MM.1S (cell line): ENCODE results near the gene PCNT.

Experiments
- DNase-seq: peaks from one replicate; pipeline ENCODE4 v3.0.0-alpha.2; 2015
- H2AFZ ChIP-seq: fragments of 300-600 bp; sonication (generic); 2 replicates; pipeline ENCODE4 v1.6.0; 2016; ENCODE audit warnings: antibody characterized with exemption, low read length
- H3F3A ChIP-seq: fragments of 300-600 bp; sonication (generic); 2 replicates; pipeline ENCODE4 v1.6.1; 2016; ENCODE audit warnings: mild to moderate bottlenecking, antibody characterized with exemption, low read length, moderate library complexity, mixed read lengths; ENCODE audit not compliant: insufficient read depth
- H3K27ac ChIP-seq: fragments of 300-600 bp; sonication (generic); 2 replicates; pipeline ENCODE4 v1.5.1; 2016; ENCODE audit warnings: mild to moderate bottlenecking, low read length
- H3K27me3 ChIP-seq: fragments of 300-600 bp; sonication (generic); replicated peaks from 2 replicates; pipeline ENCODE4 v1.6.0; 2016; ENCODE audit warnings: low read length; ENCODE audit not compliant: insufficient read depth
- H3K36me3 ChIP-seq: fragments of 300-600 bp; sonication (generic); replicated peaks from 2 replicates; pipeline ENCODE4 v1.6.1; 2016; ENCODE audit warnings: mild to moderate bottlenecking, low read length, mixed read lengths; ENCODE audit not compliant: insufficient read depth
- H3K4me1 ChIP-seq: fragments of 300-600 bp; sonication (generic); 2 replicates; pipeline ENCODE4 v1.6.1; 2016; ENCODE audit warnings: low read length, mixed read lengths
- H3K4me2 ChIP-seq: fragments of 300-600 bp; sonication (generic); 2 replicates; pipeline ENCODE4 v1.6.0; 2016; ENCODE audit warnings: low read depth, low read length
- H3K4me3 ChIP-seq: fragments of 300-600 bp; sonication (generic); 2 replicates; pipeline ENCODE4 v1.5.1; 2016; ENCODE audit warnings: low read length, mixed read lengths
- H3K79me2 ChIP-seq: fragments of 300-600 bp; sonication (generic); 2 replicates; pipeline ENCODE4 v1.6.1; 2016; ENCODE audit warnings: mixed run types, low read length, mixed read lengths
- H3K9ac ChIP-seq: fragments of 300-600 bp; sonication (generic); 2 replicates; pipeline ENCODE4 v1.6.1; 2016; ENCODE audit warnings: low read length, mixed read lengths
- H3K9me2 ChIP-seq: fragments of 300-600 bp; sonication (generic); replicated peaks from 2 replicates; pipeline ENCODE4 v1.6.1; 2016; ENCODE audit warnings: mild to moderate bottlenecking, low read length, mixed read lengths; ENCODE audit not compliant: insufficient read depth
- H3K9me3 ChIP-seq: fragments of 300-600 bp; sonication (generic); replicated peaks from 2 replicates; pipeline ENCODE4 v1.6.1; 2016; ENCODE audit warnings: mild to moderate bottlenecking, low read length, mixed read lengths; ENCODE audit not compliant: insufficient read depth
- H4K20me1 ChIP-seq: fragments of 300-600 bp; sonication (generic); 2 replicates; pipeline ENCODE4 v1.6.1; 2016; ENCODE audit warnings: mild to moderate bottlenecking, low read length, moderate library complexity, mixed read lengths; ENCODE audit not compliant: insufficient read depth
- EZH2 ChIP-seq: fragments of 300-600 bp; sonication (generic); optimal IDR thresholded peaks from 2 replicates; pipeline ENCODE3; 2017; ENCODE audit warnings: low read depth, mild to moderate bottlenecking, antibody characterized with exemption, low read length, mixed read lengths
- EZH2phosphoT487 ChIP-seq: fragments of 300-600 bp; sonication (generic); IDR thresholded peaks from 2 replicates; pipeline ENCODE4 v1.6.1; 2018; ENCODE audit warnings: antibody characterized with exemption, low read length
- TF ChIP-seq, protein P1 (sequence below): fragments of 300-600 bp; sonication (generic); IDR thresholded peaks from 2 replicates; pipeline ENCODE4 v1.5.1; 2016; ENCODE audit warnings: antibody characterized with exemption, low read length, mixed read lengths

The PCNT gene, protein sequence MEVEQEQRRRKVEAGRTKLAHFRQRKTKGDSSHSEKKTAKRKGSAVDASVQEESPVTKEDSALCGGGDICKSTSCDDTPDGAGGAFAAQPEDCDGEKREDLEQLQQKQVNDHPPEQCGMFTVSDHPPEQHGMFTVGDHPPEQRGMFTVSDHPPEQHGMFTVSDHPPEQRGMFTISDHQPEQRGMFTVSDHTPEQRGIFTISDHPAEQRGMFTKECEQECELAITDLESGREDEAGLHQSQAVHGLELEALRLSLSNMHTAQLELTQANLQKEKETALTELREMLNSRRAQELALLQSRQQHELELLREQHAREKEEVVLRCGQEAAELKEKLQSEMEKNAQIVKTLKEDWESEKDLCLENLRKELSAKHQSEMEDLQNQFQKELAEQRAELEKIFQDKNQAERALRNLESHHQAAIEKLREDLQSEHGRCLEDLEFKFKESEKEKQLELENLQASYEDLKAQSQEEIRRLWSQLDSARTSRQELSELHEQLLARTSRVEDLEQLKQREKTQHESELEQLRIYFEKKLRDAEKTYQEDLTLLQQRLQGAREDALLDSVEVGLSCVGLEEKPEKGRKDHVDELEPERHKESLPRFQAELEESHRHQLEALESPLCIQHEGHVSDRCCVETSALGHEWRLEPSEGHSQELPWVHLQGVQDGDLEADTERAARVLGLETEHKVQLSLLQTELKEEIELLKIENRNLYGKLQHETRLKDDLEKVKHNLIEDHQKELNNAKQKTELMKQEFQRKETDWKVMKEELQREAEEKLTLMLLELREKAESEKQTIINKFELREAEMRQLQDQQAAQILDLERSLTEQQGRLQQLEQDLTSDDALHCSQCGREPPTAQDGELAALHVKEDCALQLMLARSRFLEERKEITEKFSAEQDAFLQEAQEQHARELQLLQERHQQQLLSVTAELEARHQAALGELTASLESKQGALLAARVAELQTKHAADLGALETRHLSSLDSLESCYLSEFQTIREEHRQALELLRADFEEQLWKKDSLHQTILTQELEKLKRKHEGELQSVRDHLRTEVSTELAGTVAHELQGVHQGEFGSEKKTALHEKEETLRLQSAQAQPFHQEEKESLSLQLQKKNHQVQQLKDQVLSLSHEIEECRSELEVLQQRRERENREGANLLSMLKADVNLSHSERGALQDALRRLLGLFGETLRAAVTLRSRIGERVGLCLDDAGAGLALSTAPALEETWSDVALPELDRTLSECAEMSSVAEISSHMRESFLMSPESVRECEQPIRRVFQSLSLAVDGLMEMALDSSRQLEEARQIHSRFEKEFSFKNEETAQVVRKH (N-terminal part only)

DNA sequence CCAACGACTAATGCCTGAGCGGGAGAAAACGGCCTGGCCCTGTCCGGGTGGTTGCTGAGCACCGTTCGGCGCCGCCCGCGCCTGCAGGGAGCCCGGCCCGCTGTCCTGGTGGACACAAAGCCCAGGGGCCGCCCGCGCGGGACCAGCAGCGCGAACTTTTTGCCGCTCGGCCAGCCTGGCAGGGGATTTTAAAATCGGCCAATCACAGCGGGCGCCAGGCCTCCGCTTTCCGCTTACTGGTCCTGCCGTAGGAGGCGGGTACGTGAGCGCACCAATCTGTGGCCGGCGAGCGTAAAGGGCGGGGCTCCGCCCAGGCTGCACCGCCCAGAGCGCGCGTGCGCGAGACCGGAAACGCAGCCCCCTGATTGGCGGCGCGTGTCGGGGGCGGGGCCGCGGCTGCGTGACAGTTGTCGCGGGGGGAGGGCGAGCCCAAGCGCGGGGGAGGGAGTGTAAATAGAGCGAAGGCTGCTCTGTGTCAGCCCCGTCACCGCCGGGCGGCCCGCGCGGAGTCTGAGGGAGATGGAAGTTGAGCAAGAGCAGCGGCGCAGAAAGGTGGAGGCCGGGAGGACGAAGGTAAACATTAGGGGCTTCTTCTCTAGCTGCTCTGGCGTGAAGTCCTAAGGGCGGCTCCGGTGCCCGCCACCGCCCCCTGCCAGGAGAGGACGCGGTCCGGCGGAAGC, at the start of gene PCNT, which contains the start of gene C21orf58:
Gene PCNT, plus strand, starts transcription at position 447 of the 680 bp plus-strand sequence. Its CDS starts 73 bp downstream, at position 520.
Gene C21orf58, minus strand, starts transcription at position 161 of the 680 bp plus-strand sequence. CDS start 1,132 bp downstream, outside the sequence.
- Histone ChIP-seq H3K9me2 (no peaks in the 10 kb centered on the region), H4K20me1 (no peaks in the 10 kb centered on the region), H2AFZ (peak within 1 kb of the TSS; percentile 88), H3K27ac (peak within 1 kb of the TSS; percentile 93), H3K36me3 (0 out of 2 replicates have a peak, but pooled peaks cover 4% of the 10 kb centered on the region), H3K79me2 (peaks cover 71% of the 10 kb centered on the region), H3K9me3 (no peaks in the 10 kb centered on the region), H3F3A (peaks cover 29% of the 10 kb centered on the region), H3K4me1 (peaks cover 18% of the 10 kb centered on the region), H3K4me2 (peak within 1 kb of the TSS; percentile 97), H3K27me3 (no peaks in the 10 kb centered on the region), H3K4me3 (peak within 1 kb of the TSS; percentile 98), H3K9ac (peak within 1 kb of the TSS; percentile 91)
- peak; percentile 100 for DNase-seq
- TF ChIP-seq EZH2phosphoT487: no peak
- no peak for TF ChIP-seq EZH2
- TF ChIP-seq, protein P1, sequence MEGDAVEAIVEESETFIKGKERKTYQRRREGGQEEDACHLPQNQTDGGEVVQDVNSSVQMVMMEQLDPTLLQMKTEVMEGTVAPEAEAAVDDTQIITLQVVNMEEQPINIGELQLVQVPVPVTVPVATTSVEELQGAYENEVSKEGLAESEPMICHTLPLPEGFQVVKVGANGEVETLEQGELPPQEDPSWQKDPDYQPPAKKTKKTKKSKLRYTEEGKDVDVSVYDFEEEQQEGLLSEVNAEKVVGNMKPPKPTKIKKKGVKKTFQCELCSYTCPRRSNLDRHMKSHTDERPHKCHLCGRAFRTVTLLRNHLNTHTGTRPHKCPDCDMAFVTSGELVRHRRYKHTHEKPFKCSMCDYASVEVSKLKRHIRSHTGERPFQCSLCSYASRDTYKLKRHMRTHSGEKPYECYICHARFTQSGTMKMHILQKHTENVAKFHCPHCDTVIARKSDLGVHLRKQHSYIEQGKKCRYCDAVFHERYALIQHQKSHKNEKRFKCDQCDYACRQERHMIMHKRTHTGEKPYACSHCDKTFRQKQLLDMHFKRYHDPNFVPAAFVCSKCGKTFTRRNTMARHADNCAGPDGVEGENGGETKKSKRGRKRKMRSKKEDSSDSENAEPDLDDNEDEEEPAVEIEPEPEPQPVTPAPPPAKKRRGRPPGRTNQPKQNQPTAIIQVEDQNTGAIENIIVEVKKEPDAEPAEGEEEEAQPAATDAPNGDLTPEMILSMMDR: no peak

DNA sequence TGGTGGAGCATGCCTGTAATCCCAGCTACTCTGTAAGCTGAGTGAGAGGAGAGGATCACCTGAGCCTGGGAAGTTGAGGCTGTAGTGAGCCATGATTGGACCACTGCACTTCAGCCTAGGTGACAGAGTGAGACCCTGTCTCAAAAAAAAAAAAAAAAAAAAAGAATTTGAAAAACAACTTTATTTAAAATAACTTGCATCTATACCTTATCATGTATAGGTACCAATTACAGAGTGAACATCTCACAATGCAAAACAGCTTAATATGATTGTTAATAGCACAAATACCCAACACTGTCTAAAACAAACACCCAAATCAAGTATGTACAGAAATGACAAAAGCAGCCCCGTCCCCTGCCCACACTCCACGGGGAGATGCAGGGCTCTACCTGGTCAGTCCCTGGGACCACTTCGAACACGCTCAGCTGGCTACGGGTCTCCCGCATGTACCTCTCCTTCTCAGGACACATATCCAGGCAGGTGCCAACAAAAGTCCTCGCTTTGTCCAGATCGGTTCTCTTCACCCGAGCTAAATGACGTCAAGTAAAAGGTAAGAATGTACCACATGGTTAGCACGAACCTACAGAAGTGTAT, 49.1 kb upstream of the PCNT start:
- Histone ChIP-seq H3K27me3 (no peaks in the 10 kb centered on the region), H3F3A (no peaks in the 10 kb centered on the region), H3K27ac (no peak overlapping the region), H3K9me3 (no peaks in the 10 kb centered on the region), H3K9me2 (no peaks in the 10 kb centered on the region), H3K4me1 (no peaks in the 10 kb centered on the region), H3K79me2 (peaks cover 6% of the 10 kb centered on the region), H2AFZ (no peak overlapping the region), H3K9ac (no peak overlapping the region), H3K4me2 (no peak overlapping the region), H3K4me3 (no peak overlapping the region), H4K20me1 (no peaks in the 10 kb centered on the region), H3K36me3 (peaks cover 36% of the 10 kb centered on the region)
- DNase-seq: peak; percentile 1
- TF ChIP-seq EZH2 (no peak), EZH2phosphoT487 (no peak)
- TF ChIP-seq, protein P1: no peak
